ENCODE measurements around the gene MKX. TPM values are rescaled to one million over a fixed set of nuclear protein-coding genes. Genes with fewer than 3 reads are reported as not detected.
A peak's percentile ranks its signal among the peaks of the same experiment; 100 is the strongest.

Gene MKX
- total and polyA plus RNA-seq, 12 donors = 0.09 to 0.53 (median 0.24) TPM; not detected in 2

GRCh38 chr10:27660268-27660667 lies 85.4 kb downstream of the MKX start:
- intact Hi-C loops (cut with DNase I) = no loop called here
- Histone ChIP-seq H3K27ac (peak overlapping the region in 1 of 10 donors; percentile 13), H3K36me3 (no peaks in the 10 kb centered on the region), H3K9me3 (no peaks in the 10 kb centered on the region), H3K4me1 (peaks cover 0 to 27% (median 0%) of the 10 kb centered on the region in 9 donors), H3K4me3 (no peak overlapping the region), H3K27me3 (peaks cover 0 to 10% (median 0%) of the 10 kb centered on the region in 7 donors)
- 71 to 74% methylated on average over 11 of the region's 11 CpGs for WGBS, 2 donors
- no peak for TF ChIP-seq CTCF (IDR thresholded peaks at IDR 0.05)
- DNase-seq = no peak
- peak in 2 of 8 donors; percentile 31 to 55 for ATAC-seq

- intact Hi-C loops (cut with DNase I) = loop anchor here in 6 of 10 donors (5.0 to 10.0 kb wide), 4 partner anchors 95 to 217 kb away; no protein-coding TSS in a partner anchor
- peaks cover 0 to 10% (median 0%) of the 10 kb centered on the region in 7 donors for H3K27me3 ChIP-seq
- TF ChIP-seq CTCF (IDR thresholded peaks at IDR 0.05) = no peak
- no peak overlapping the region for H3K27ac ChIP-seq
- no peaks in the 10 kb centered on the region for H3K9me3 ChIP-seq
- H3K4me1 ChIP-seq = peaks cover 0 to 27% (median 0%) of the 10 kb centered on the region in 9 donors
- H3K36me3 ChIP-seq = no peaks in the 10 kb centered on the region
- H3K4me3 ChIP-seq = no peak overlapping the region
- ATAC-seq = no peak
- no peak for DNase-seq
- WGBS, 2 donors = 75 to 77% methylated on average over 6 of the region's 6 CpGs
Measured at GRCh38 chr10:27659786-27660185, 85.8 kb downstream of the MKX start.

GRCh38 chr10:27658788-27659187 lies 86.8 kb downstream of the MKX start:
- DNase-seq = no peak
- Histone ChIP-seq H3K36me3 (no peaks in the 10 kb centered on the region), H3K4me1 (peaks cover 0 to 20% (median 0%) of the 10 kb centered on the region in 9 donors), H3K27me3 (peaks cover 0 to 10% (median 0%) of the 10 kb centered on the region in 7 donors), H3K27ac (no peak overlapping the region), H3K4me3 (no peak overlapping the region), H3K9me3 (no peaks in the 10 kb centered on the region)
- no peak for ATAC-seq
- WGBS, 2 donors = 90 to 92% methylated on average over 7 of the region's 7 CpGs
- TF ChIP-seq CTCF (IDR thresholded peaks at IDR 0.05) = no peak
- intact Hi-C loops (cut with DNase I) = loop anchor here in 6 of 10 donors (5.0 to 10.0 kb wide), 4 partner anchors 94 to 216 kb away; no protein-coding TSS in a partner anchor

GRCh38 chr10:27655296-27655695 lies 90.3 kb downstream of the MKX start:
- no peak for TF ChIP-seq CTCF (IDR thresholded peaks at IDR 0.05)
- DNase-seq (no peak), ATAC-seq (no peak)
- Histone ChIP-seq H3K4me3 (no peak overlapping the region), H3K36me3 (no peaks in the 10 kb centered on the region), H3K27me3 (no peaks in the 10 kb centered on the region), H3K9me3 (no peaks in the 10 kb centered on the region), H3K27ac (no peak overlapping the region), H3K4me1 (no peaks in the 10 kb centered on the region)
- intact Hi-C loops (cut with DNase I) = loop anchor here in 6 of 10 donors (5.0 to 10.0 kb wide), 4 partner anchors 90 to 213 kb away; no protein-coding TSS in a partner anchor
- 64 to 87% methylated on average over 4 of the region's 4 CpGs for WGBS, 2 donors
